HG03457 (cell line): ENCODE results near the gene HOXD12.

Source experiments
- ATAC-seq: cut with Tn5 transposase; IDR thresholded peaks from one replicate; pipeline ENCODE4 v1.9.1; 2021; ENCODE audit warnings: moderate number of reproducible peaks; ENCODE audit not compliant: unreplicated experiment

Gene HOXD12

GRCh38 chr2:176130957-176131847 lies 31.6 kb downstream of the HOXD12 start:
- no peak for ATAC-seq

- ATAC-seq, result no peak
Observed at GRCh38 chr2:176131848-176132158, 32.2 kb downstream of the HOXD12 start.

GRCh38 chr2:176132205-176133171 lies 32.9 kb downstream of the HOXD12 start:
- no peak for ATAC-seq

GRCh38 chr2:176133389-176133788 lies 33.8 kb downstream of the HOXD12 start:
- no peak for ATAC-seq

- no peak for ATAC-seq
Observed at GRCh38 chr2:176134035-176134434, 34.4 kb downstream of the HOXD12 start.

- ATAC-seq, result no peak
Observed at GRCh38 chr2:176135035-176135440, 35.4 kb downstream of the HOXD12 start.

- no peak for ATAC-seq
Observed at GRCh38 chr2:176136374-176137251, 37.0 kb downstream of the HOXD12 start.

GRCh38 chr2:176137252-176137580 lies 37.6 kb downstream of the HOXD12 start:
- ATAC-seq, result no peak

GRCh38 chr2:176137906-176138305 lies 38.3 kb downstream of the HOXD12 start:
- no peak for ATAC-seq

GRCh38 chr2:176138526-176138922 lies 38.9 kb downstream of the HOXD12 start:
- ATAC-seq, result no peak

GRCh38 chr2:176138923-176139660 lies 39.5 kb downstream of the HOXD12 start:
- ATAC-seq, result no peak

- ATAC-seq, result no peak
Observed at GRCh38 chr2:176139661-176140512, 40.3 kb downstream of the HOXD12 start.

- no peak for ATAC-seq
Observed at GRCh38 chr2:176140513-176141317, 41.1 kb downstream of the HOXD12 start.

- ATAC-seq, result no peak
Observed at GRCh38 chr2:176142281-176142680, 42.7 kb downstream of the HOXD12 start.

- ATAC-seq, result no peak
Observed at GRCh38 chr2:176145085-176145969, 45.7 kb downstream of the HOXD12 start.

- ATAC-seq, result no peak
Observed at GRCh38 chr2:176146101-176146500, 46.5 kb downstream of the HOXD12 start.

GRCh38 chr2:176146645-176147044 lies 47.0 kb downstream of the HOXD12 start:
- ATAC-seq, result no peak
